ENCODE data around the gene PDZD2.
"Not testable (repeated sequence)": the region's sequence is repeated elsewhere in the genome, so short reads cannot be mapped to it uniquely, and the experiment has no call there.

Gene PDZD2

DNA sequence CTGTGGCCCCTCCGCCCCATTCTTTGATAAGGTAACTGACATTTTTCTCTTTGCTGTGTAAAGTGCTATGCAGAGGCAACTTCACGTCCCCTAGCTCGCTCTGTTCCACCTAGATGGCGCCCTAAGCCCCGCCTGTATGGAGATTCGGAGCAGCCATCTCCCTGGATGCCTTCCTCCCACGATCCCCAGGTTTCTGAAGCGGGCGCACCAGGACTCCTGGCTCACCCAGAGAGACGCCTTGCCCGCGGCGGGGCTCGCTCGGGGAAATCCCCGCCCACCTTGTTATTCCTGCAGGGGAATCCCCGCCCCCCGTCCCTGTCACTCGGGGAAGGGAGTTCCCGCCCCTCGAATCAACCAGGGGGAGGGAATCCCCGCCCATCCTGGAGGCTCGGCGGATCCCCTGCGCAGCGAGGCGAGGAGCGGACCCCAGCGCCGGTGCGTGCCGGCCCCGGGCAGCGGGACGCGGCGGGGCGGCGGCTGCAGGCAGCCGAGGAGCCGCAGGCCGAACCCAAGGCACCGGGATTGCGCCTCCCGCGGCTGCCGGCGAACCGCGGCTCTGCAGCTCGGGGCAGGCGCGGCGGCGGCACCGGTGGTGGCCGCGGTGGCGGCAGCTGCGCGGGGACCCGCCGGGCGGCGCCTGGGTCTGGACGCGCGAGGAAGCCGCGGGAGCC is at the start of gene PDZD2:
PDZD2 (plus strand) TSS at position 384 of the 671 bp plus-strand sequence.
- ChIA-PET POLR2A (no interaction called here), CTCF (interaction anchor here (0.8 to 3.3 kb wide), 13 partner anchors 9 to 454 kb away, joined by 3 to 29 read pairs (median 4); no protein-coding TSS in a partner anchor)
- TF ChIP-seq, protein P1, sequence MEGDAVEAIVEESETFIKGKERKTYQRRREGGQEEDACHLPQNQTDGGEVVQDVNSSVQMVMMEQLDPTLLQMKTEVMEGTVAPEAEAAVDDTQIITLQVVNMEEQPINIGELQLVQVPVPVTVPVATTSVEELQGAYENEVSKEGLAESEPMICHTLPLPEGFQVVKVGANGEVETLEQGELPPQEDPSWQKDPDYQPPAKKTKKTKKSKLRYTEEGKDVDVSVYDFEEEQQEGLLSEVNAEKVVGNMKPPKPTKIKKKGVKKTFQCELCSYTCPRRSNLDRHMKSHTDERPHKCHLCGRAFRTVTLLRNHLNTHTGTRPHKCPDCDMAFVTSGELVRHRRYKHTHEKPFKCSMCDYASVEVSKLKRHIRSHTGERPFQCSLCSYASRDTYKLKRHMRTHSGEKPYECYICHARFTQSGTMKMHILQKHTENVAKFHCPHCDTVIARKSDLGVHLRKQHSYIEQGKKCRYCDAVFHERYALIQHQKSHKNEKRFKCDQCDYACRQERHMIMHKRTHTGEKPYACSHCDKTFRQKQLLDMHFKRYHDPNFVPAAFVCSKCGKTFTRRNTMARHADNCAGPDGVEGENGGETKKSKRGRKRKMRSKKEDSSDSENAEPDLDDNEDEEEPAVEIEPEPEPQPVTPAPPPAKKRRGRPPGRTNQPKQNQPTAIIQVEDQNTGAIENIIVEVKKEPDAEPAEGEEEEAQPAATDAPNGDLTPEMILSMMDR (IDR thresholded peaks at IDR 0.05; ENCODE audit: control extremely low read depth, extremely low read depth, low read depth, missing control alignments) = peak; percentile 47
- peak; percentile 80 for DNase-seq (ENCODE audit: extremely low spot score)

DNA sequence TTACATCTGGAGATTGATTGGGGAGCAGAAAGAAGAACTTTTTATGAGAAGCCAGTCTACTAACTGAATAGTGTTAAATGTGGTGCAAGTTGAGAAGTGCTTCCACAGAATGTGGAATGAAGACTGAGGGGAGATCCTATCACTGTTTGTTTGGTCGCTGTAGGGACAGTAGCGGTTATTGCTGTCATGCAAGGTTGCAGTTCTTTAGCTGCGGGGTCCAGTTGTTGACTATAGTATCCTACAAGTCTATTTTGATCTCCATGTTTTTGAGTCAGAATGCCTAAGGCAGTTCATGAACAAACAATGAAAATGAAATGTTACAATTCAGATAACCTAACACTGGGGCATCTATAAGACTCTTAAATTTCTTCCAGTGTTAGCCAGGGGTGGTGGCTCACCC is 45.3 kb upstream of the PDZD2 start:
- TF ChIP-seq, protein P1 (IDR thresholded peaks at IDR 0.05; ENCODE audit: control extremely low read depth, extremely low read depth, low read depth, missing control alignments) = no peak
- ChIA-PET POLR2A (no interaction called here), CTCF (interaction anchor here (1.0 to 1.4 kb wide), 4 partner anchors 12 to 499 kb away, joined by 3 to 7 read pairs (median 4); partner anchors contain the start of genes C5orf22 and DROSHA)
- no peak for DNase-seq (ENCODE audit: extremely low spot score)

GRCh38 chr5:31596354-31596753 is 42.6 kb upstream of the PDZD2 start:
- ChIA-PET POLR2A (no interaction called here), CTCF (interaction anchor here (1.0 kb wide), 1 partner anchor 213 kb away, joined by 3 read pairs; no protein-coding TSS in a partner anchor)
- TF ChIP-seq, protein P1 (IDR thresholded peaks at IDR 0.05; ENCODE audit: control extremely low read depth, extremely low read depth, low read depth, missing control alignments) = no peak
- DNase-seq (ENCODE audit: extremely low spot score) = no peak

DNA sequence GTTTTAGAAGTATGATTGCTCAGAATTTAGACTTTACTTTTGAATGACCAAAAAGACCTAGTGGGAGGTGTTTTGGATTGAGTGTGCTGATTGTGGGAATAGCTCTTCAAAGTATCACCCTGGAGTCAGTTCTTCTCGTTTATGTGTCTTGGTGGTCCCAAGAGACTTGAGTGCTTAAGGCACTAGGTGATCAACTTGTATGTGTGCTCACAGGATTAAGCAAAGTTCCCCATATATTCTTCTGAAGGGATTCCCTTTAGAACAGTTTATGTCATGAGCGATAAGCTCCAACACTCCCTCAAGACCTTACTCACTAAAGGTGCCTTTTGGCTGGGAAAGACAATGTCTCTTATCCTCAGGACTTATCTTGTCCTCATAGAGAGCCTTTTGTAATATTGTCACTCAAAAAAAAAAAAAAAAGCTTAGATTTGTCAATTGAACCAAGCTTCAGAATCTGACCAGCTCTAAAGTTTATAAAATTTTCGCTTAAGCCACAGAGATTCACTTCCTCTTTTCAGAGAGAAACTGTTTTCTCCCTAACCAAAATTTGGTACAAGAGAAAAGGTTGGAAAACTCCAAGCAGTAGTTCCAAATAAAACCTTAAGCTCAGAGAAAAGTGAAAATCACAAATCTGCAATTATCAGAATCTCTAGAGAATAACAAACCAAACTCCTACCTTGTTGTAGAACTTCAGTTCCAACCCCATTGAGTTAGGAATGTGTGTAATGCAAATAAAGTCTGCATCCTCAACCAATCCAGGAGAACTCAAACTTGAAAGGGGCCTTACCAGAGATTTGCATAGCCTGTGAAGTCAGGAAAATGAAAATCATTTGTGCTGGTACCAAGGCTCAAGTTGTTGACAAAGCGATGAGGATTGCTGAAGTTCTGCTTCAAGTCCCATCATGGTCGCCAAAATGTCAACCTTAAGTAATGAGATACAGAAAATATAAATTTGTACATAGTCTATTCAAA is 40.0 kb upstream of the PDZD2 start:
- CTCF ChIA-PET = interaction anchor here (0.7 to 1.4 kb wide), 3 partner anchors 9 to 508 kb away, joined by 3 read pairs; no protein-coding TSS in a partner anchor
- POLR2A ChIA-PET = interaction anchor here (0.5 kb wide), 1 partner anchor 400 kb away, joined by 4 read pairs; no protein-coding TSS in a partner anchor
- TF ChIP-seq, protein P1 (IDR thresholded peaks at IDR 0.05; ENCODE audit: control extremely low read depth, extremely low read depth, low read depth, missing control alignments) = no peak
- DNase-seq (ENCODE audit: extremely low spot score) = no peak

DNA sequence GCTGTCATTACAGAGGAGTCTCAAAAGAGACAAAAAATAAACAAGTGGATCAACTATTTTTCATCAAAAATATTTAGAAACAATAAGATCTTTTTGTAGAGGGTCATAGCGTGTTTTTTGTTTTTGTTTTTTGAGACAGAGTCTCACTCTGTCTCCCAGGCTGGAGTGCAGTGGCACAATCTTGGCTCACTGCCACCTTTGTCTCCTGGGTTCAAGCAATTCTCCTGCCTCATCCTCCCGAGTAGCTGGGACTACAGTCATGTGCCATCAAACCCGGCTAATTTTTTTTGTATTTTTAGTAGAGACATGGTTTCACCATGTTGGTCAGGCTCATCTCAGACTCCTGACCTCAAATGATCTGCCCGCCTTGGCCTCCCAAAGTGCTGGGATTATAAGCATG is 36.6 kb upstream of the PDZD2 start:
- DNase-seq (ENCODE audit: extremely low spot score); POLR2A ChIA-PET; CTCF ChIA-PET: not testable (repeated sequence)

DNA sequence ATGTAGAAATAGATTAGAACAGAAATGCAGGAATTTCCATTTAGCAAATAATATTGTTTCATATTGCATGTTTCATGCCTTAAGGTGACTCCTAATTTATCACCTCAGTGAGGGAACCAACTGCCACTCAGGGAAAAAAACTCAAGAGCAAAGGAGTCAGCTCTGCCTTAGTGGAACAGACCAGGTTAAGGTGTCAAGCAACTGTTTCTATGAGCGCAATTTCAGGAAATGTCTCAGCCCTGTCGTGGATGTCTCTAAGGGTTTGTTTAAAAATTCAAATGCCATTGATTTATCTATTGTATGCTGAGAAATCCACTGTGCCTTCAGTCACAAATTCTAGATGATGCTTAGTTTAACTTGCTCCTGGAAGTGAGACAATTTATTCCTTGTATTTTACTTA is 34.7 kb upstream of the PDZD2 start:
- DNase-seq (ENCODE audit: extremely low spot score) = no peak
- TF ChIP-seq, protein P1 (IDR thresholded peaks at IDR 0.05; ENCODE audit: control extremely low read depth, extremely low read depth, low read depth, missing control alignments) = no peak
- ChIA-PET CTCF (interaction anchor here (1.0 to 1.4 kb wide), 2 partner anchors 10 to 32 kb away, joined by 3 read pairs; no protein-coding TSS in a partner anchor), POLR2A (no interaction called here)

All from GM10248 (cell line).